HG03175 (cell line): Measurements from ENCODE around the gene IFT81.
A peak's percentile ranks its signal among the peaks of the same experiment; 100 is the strongest.
"Not testable (repeated sequence)": the region's sequence is repeated elsewhere in the genome, so short reads cannot be mapped to it uniquely, and the experiment has no call there.

Experiments
- ATAC-seq: cut with Tn5 transposase; IDR thresholded peaks from one replicate; pipeline ENCODE4 v1.9.1; 2021; ENCODE audit warnings: mild to moderate bottlenecking, moderate library complexity; ENCODE audit not compliant: unreplicated experiment

IFT81 gene

DNA sequence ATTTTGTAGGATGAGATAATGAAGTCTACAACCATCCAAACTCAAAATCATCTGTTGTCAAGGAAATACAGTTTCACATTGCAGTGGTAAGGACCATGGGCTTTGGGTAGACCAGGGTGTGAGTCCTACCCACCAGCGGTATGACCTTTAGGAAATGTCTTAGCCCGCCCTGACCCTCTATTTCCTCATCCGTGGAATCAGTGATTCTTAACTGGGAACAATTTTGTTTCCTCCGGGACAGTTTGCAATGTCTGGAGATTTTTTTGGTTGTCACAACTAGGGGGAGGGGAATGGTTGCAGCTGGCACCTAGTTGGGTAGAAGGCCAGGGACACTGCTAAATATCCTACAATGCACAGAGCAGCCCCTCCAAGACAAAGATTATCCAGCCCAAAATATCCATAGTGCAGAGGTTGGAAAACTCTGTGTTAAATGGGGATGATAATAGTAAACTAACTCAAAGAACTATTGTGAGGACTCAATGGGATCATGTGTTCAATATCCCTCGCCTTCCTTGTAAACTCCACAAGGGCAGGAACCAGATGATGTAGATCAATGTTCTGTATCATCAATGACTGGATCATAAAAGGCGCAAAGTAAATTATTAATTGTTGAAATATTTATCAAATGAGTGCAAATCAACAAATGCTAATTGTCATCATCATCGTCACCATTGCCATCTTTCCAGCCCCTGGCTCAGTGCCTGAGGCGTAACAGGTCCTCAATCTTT lies 15.7 kb upstream of the IFT81 start:
- ATAC-seq: no peak

DNA sequence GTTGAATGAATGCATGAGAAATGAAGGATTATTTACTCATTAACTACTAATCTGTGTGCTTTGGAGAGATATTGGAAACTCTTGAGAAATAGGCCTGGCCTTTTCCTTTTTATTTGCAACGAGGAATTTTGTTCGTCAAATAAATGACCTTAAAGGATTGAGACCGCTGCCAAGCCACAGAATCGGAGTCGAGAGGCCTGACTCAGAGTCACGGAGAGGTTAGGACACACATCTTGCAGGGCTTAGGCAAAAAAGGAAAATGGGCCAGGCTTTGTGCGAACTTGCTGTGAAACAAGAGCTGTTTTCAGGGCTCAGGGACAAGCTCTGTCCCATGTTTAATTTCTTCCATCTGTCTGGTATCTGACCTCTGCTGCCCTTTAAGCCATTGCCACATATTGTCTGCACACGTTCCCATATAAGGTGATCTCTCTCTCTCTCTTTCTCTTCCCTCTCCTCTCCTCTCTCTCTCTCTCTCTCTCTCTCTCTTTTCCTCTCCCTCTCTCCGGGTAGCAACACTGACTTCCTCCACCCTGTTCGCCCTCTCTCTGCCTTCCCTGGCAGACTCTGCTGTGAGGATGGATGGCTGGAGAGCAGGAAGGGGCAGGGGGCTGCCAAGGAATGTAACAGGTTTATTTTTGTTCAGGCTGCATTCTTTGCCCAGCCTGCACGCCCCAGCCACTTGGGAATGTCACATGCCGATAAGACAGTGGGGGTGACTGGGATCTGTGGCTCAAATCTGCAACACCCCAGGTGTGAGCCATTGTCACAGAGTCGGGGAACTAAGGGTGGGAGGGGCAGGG lies 14.9 kb upstream of the IFT81 start:
- ATAC-seq: no peak

DNA sequence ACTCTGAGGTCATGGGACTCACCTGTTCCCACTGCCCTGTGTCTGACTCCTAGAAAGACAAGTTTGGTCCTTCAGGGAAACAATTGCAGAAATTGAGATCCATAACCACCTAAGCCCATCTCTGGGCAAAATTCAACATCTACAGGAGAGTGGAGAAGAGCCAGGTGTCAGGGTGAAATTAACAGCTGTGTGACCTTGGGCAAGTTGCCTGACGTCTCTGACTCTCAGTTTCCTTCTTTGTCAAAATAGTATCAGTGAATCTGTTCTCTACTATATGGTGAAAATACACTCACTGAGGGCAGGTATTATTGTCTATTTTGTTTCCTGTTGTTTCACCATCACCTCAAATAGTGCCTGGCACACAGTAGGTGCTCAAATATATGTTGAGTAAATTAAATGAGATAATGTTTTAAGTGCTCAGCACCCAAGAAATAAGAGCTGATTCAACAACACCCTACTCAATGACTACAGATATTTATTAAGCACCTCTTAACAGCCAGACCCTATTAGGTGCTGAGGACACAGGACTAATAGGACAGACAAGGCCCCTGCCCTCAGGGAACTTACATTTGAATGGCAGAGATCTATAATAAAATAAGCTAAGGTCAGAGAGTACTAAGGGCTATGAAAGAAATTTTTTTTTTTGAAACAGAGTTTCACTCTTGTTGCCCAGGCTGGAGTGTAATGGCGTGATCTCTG lies 14.2 kb upstream of the IFT81 start:
- no peak for ATAC-seq

DNA sequence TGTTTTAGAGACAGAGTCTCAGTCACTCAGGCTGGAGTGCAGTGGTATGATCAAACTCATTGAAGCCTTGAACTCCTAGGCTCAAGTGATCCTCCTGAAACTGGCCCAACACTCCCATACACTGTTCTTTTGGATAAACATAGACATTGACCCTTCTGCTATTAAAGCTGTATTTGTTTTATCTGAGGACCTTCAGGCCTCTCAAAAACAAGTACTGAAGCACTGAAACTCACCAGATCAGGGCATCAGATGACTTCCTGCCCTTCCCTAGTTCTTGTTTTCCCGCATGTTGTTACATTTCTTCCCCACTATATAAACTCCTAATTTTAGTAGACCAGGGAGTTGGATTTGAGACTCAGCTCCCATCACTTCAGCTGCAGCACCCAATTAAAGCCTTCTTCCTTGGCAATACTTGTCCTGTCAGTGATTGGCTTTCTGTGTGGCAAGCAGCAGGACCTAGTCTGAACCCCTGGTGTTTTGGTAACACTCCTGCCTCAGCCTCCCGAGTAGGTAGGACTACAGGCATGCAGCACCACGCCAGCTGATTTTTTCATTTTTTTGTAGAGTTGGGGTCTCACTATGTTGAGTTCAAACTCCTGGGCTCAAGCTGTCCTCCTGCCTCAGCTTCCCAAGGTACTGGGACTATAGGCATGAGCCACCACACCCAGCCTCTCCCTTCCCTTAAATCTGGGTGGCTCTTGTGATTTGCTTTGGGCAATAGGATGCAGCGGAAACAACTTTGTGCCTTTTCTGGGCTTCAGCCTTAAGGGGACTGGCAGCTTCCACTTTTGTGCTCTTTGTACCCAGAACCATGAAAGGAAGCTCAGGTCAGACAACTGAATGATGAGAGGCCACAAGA lies 12.5 kb upstream of the IFT81 start:
- ATAC-seq: no peak

DNA sequence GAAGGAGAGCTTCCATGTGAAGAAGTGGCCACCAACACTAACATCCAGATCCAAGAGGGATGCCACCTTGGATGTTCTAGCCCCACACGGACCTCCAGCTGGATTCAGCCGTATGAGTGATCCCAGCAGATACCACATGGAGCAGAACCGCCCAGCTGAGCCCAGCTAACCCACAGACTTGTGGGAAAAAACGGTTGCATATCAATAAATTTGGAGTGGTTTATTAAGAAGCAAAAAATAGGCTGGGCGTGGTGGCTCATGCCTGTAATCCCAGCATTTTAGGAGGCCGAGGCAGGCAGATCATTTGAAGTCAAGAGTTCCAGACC lies 11.9 kb upstream of the IFT81 start:
- no peak for ATAC-seq

DNA sequence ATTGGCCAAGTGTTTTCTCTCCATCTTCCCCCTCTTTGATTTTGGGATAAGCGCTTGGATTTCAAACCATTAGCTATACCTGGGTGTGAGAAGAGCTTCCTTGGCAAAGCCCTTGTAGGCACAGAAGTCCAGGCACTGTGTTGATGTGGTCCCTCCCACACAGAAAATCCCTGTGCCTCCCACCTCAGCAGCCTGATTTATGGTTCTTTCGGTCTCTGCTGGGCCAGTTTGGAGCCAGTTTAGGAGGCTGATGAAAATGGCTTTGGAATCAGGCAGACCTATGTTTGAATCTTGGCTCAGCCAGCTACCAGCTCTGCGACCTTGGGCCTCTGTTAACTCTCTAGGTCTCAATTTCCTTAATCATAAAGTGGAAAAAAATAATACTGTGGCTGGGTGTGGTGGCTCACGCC lies 9.6 kb upstream of the IFT81 start:
- no peak for ATAC-seq

DNA sequence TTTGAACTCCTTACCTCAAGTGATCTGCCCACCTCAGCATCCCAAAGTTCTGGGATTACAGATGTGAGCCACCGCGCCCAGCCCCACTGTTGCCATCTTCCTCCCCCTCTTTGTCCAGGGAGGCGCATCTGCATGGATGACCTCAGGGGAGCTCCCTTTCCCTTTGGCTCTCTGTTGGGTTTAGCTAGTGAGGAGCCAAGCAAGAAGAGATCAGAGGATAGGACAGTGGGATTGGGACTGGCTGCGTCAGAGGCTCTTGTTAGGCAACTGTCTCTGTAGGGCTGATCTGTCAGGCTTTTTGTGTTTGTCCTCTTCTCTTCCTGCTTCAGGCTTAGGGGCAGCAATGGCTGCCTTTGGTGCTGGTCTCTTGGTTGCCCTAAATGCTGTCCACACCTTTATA lies 8.5 kb upstream of the IFT81 start:
- no peak for ATAC-seq

DNA sequence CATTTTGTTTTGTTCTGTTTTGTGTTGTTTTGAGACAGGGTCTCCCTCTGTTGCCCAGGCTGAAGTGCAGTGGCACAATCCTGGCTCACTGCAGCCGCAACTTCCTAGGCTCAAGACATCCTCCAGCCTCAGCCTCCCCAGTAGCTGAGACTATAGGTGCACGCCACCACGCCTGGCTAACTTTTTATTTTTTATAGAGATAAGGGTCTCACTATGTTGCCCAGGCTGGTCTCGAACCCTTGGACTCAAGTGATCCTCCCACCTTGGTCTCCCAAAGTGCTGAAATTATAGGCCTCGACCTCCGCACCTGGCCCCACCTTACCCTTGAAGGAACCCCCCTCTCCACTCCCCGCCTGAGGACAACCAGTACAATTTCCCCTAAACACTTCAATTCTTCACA lies 7.5 kb upstream of the IFT81 start:
- ATAC-seq: no peak

DNA sequence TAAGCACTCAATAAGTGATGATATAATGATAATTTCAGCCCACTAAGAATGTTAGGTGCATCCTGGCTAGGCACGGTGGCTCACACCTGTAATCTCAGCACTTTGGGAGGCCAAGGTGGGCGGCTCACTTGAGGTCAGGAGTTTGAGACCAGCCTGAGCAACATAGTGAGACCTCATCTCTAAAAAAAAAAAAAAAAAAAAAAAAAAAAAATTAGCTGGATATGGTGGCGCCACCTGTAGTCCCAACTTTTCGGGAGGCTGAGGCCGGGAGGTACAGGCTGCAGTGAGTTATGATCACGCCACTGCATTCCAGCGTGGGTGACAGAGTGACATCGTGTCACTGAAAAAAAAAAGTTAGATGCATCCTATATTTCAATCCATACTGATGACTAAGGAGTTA lies 6.9 kb upstream of the IFT81 start:
- not testable (repeated sequence) for ATAC-seq

DNA sequence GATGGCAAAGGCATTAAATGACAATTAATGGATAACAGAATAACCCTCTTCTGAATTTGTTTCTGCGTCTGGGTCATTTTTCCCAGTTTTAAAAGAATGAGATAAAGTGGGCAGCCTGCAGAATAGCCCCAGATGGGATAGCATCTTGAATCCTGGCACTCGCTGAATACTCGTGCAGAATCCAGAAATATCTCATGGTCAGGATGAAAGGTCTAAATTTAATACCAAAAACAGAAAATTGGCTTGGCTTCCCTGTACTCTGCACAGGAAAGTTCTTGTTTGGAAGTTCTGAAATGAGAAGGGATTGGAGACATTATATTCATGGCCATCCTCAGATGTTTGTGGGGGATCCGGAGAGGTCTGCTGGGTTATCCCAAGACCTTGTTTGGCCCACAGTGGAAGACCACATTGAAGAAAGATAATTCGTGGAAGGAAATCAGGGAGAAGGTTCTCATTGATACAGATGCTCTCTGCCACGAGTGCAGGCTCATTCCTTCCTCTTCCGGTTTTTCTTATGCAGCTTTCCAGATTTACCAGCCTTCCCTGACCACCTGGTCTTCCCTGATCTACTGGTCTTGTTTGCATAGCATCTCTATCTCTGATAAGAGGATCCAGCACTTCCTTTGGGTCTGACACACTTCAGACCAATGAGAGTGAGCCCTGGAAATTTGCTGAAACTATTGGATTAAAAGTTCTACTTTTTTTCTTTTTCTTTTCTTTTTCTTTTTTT lies 6.0 kb upstream of the IFT81 start:
- no peak for ATAC-seq

DNA sequence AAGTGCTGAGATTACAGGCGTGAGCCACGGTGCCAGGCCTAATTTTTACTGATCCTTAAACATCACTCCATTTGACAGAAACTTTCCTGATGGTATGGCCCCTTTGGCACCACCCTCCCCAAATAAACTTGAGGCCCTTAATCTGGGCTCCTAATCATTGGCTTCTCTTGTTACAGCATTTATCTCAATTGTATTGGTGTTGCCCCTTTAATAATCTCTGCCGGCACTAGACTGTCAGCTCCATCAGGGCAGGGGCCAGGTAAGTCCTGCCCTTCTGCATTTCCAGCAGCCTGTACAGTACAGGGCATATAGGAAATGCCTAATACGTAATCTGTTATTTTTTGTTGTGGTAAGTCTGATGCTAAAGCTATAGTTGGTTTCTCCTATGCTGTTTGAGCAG lies 1.2 kb upstream of the IFT81 start:
- no peak for ATAC-seq

DNA sequence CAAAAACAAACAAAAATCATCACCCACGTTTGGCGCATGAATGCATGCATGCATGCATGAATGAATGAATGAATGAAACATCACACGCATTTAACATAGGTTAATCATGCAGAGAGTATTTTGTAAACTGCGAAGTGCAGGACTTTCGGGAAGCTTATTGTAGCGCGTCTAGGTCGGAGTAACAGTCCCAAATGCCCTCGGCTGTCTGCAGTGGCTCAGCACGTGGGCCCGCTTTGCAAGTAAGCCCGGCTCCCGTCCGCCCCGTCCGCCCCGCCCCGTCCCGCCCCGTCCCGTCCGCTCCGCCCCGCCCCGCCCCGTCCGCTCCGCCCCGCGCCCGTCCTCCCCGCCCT lies 263 bp upstream of the IFT81 start:
- ATAC-seq: peak; percentile 67

DNA sequence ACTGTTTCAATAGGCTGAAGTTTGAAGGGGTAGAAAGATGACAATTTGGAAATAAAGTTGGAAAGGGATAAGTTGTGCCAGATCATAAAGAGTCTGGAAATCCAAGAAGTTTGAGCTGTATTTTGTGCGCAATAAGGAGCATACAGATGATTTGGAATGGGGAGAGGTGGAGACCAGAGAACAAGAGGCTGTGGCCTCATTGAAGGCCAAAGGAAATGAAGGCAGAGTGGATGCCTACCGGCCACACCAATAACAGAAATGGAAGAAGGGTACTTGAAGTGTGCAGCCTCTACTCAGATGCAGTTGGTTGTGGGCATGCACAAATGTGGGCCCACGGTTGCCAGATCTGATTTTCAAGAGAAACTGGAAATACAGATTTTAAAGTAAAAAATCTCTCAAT lies 2.4 kb downstream of the IFT81 start:
- no peak for ATAC-seq

DNA sequence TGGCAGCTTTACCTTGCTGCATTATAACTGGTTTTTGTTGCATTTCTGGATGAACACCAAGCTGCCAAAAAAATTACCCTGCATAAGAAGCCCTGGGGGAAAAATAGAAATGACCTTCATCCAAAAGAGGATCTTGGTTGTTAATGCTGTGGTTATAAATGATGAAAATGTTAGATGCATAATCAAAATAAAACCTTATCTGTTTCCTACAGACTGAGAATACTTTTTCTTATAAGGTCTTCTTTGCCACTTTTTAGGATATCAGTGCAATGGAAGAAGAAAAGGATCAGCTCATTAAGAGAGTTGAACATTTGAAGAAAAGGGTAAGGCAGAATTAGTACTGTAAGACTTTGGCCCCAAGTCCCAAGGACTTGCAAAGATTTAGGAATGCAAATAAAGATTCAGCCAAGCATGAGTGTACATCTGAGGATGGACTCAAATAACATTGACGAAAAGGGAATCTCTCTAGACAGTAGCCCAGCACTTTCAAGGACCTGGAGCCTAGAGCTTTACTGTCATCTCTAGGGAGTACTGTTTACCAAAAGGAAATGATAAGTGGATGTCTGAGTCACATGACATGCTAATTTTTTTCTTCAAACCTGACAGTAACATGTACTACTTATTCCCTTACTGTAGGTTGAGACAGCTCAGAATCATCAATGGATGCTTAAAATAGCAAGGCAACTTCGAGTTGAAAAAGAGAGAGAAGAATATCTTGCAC lies 10.7 kb downstream of the IFT81 start:
- ATAC-seq: no peak

DNA sequence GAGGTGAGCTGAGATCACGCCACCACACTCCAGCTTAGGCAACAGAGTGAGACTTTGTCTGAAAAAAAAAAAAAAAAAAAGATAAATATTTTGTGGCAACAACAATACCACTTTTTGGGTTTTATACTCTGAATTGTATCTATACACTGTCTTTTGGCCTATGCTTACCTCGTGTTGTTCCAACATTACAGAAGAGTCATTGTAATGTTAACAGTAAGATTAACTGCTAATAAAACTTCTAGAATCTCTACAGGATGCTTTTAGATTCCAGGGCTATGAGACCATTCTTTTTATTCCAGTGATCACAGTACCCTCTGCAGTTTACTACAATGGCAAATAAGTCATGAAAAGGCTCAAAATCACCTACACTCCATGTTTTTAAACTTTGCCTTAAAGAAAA lies 11.6 kb downstream of the IFT81 start:
- no peak for ATAC-seq

DNA sequence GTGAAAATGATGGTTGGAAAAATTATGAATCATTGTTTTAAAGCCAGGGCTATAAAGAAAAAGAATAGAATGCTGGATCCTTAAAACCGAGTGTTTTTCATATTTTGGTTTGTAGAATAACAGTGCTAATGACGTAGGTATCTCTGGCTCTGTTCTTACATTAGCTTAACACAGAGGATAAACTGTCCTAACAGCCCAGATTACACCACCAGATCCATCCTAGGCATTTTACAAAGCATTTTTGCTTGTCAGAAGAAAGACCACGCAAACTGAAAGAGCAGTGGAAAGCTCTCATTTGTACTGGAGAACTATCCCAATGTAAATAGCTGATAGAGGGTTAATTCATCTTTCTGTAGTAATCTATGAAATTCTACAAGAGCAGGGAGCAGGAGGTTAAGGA lies 13.6 kb downstream of the IFT81 start:
- ATAC-seq: no peak

DNA sequence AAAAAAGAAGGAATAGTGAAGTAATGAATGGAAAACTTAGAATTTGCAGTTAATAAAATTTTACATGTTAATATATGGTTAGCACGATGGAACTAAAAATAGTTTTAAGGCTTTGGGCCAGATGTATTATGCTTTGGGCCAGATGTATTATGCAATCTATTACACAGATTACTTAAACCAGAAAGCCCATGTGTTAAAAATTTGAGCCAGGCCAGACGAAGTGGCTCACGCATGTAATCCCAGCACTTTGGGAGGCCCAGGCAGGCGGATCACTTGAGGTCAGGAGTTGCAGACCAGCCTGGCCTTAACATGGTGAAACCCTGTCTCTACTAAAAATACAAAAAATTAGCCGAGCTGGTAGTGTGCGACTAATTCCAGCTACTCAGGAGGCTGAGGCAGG lies 17.2 kb downstream of the IFT81 start:
- ATAC-seq: no peak

DNA sequence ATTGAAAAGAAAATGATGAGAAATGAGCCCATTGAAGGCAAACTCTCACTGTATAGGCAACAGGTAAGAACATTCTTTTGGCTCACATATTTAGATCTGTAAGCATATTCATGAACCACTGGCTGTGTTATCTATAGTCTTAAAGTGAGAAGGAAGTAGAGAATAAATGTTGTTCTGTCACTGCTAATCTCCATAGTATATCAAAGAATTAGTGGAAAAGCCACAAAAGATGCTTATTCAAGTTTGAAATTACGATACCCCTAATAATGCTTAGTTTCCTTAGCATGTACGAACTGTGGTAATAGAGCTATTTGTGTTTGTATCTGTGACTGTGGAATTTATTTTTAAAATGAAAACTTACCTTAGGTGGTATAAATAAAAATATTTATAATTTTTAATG lies 22.8 kb downstream of the IFT81 start:
- no peak for ATAC-seq

DNA sequence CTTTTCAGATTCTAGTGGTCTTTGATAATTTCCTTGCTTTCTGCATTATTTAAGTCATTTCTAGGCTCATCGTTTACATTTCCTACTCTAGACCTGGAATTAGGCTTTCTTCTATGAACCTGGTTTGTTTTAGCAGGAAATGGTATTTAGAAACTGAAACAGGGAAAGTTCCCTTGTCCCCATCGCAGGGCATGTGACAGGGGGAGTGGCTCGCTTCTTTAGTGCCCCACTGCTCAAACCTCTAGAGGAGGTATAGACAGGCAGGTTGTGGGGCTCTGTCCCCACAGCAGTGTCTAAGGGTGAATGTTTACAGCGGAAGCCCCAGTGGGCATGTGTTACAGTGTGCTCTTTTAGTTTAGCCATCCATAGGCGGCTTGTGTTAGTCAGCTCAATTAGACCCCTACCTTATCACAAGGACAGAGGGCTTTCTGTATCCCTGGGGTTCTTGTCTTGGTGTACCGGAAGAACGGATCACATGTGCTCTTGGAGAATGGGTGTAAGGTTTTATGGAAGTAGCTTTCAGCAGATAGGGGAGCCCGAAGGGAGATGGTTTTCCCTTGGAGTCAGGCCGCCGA lies 25.0 kb downstream of the IFT81 start:
- no peak for ATAC-seq

DNA sequence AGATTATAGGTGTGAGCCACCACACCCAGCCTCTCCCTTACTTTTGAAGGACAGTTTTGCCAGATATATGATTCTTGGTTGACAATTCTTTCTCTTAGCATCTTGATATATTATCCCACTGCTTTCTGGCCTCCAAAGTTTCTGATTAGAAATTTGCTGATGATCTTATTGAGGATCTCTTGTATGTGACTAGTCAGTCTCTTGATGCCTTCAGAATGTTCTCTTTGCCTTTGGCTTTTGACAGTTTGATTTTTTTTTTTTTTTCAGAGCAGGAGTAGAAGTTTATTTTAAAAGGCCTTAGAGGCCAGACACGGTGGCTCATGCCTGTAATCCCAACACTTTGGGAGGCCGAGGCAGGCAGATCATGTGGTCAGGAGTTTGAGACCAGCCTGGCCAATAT lies 32.6 kb downstream of the IFT81 start:
- no peak for ATAC-seq
